Measurements from ENCODE around the gene SEC63.

DNA sequence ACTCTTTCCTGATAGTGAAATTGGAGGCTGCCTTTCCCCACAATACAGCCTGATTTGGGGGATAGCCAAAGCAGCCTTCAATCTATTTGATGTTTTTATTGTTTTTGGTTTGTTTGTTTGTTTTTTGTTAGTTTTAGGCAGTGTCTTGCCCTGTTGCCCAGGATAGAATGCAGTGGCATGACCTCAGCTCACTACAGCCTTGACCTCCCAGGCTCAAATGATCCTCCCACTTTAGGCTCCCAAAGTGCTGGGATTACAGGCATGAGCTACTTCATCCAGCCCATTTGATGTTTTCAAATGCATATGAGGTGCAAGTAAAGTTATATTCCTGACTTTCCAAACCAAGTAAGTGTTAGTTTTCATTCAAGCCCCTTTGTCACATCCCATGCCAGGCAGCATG lies 41.3 kb upstream of the SEC63 start:
- TF ChIP-seq POLR2AphosphoS5 (IDR thresholded peaks at IDR 0.05; ENCODE audit: insufficient read depth in 1 of 2, low read depth in 1 of 2) (no peak), POLR2A (IDR thresholded peaks at IDR 0.05) (no peak)

All from vagina (tissue), 2 donors.